DOHH2 (cell line): ENCODE data around the gene TAF1B.
"Not testable (repeated sequence)": the region's sequence is repeated elsewhere in the genome, so short reads cannot be mapped to it uniquely, and the experiment has no call there.

Experiments
- EZH2phosphoT487 ChIP-seq: fragments of 200-600 bp; sonication (generic); IDR thresholded peaks from 2 replicates; pipeline ENCODE4 v1.6.1; 2017; ENCODE audit warnings: borderline replicate concordance, mild to moderate bottlenecking, antibody characterized with exemption, low read length, moderate library complexity, mixed read lengths
- TF ChIP-seq, protein P1 (sequence below): fragments of 200-600 bp; sonication (generic); IDR thresholded peaks from one replicate; pipeline ENCODE4 v1.5.1; 2014; ENCODE audit warnings: antibody characterized with exemption, mild to moderate bottlenecking, low read depth, low read length; ENCODE audit not compliant: poor library complexity, severe bottlenecking

DNA sequence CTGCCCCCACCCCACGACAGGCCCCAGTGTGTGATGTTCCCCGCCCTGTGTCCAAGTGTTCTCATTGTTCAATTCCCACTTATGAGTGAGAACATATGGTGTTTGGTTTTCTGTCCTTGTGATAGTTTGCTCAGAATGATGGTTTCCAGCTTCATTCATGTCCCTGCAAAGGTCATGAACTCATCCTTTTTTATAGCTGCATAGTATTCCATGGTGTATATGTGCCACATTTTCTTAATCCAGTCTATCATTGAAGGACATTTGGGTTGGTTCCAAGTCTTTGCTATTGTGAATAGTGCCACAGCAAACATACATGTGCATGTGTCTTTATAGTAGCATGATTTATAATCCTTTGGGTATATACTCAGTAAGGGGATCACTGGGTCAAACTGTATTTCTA lies 83.7 kb downstream of the TAF1B start:
- TF ChIP-seq, protein P1, sequence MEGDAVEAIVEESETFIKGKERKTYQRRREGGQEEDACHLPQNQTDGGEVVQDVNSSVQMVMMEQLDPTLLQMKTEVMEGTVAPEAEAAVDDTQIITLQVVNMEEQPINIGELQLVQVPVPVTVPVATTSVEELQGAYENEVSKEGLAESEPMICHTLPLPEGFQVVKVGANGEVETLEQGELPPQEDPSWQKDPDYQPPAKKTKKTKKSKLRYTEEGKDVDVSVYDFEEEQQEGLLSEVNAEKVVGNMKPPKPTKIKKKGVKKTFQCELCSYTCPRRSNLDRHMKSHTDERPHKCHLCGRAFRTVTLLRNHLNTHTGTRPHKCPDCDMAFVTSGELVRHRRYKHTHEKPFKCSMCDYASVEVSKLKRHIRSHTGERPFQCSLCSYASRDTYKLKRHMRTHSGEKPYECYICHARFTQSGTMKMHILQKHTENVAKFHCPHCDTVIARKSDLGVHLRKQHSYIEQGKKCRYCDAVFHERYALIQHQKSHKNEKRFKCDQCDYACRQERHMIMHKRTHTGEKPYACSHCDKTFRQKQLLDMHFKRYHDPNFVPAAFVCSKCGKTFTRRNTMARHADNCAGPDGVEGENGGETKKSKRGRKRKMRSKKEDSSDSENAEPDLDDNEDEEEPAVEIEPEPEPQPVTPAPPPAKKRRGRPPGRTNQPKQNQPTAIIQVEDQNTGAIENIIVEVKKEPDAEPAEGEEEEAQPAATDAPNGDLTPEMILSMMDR: not testable (repeated sequence)
- not testable (repeated sequence) for TF ChIP-seq EZH2phosphoT487
